ENCODE measurements around the gene EEF2K.
"Not testable (repeated sequence)": the region's sequence is repeated elsewhere in the genome, so short reads cannot be mapped to it uniquely, and the experiment has no call there.

Gene EEF2K

DNA sequence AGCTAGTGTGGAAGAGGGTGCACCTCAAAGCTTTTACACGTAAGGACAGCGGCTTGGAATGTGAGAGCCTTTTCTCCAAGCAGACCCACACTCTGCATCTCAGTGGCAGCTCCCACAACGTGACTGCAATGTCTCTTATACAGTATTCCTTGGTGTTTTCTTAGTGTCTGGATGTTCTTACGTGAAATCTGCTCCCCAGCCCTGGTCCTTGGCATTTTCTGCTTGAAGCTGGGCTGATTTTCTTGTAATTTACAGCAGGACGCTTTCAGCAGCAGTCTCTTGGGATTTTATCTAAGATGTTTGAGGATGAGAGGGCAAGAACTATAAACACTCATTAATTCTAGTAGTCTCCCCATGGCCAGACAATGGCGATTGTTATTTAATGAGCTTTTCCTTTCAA is 79.0 kb downstream of the EEF2K start:
- in situ Hi-C loops (cut with MboI; ENCODE audit: low sequenced_read_pairs) = loop anchor here (25.0 kb wide), 1 partner anchor 298 kb away; no protein-coding TSS in a partner anchor

DNA sequence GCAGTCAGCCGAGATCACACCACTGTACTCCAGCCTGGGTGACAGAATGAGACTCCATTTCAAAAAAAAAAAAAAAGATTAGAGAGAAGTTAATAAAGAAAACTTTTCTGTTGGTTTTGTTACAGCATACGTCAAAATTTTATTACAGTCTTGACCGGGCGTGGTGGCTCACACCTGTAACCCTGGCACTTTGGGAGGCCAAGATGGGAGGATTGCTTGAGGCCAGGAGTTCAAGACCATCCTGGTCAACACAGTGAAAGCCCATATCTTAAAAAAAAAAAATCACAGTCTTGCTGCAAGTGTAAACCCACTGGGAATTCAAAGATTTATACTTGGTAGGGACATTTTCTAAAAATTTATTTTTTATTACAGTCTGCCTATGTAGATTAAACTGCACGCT is 84.9 kb downstream of the EEF2K start:
- in situ Hi-C loops (cut with MboI; ENCODE audit: low sequenced_read_pairs) = loop anchor here (25.0 kb wide), 1 partner anchor 304 kb away; no protein-coding TSS in a partner anchor

DNA sequence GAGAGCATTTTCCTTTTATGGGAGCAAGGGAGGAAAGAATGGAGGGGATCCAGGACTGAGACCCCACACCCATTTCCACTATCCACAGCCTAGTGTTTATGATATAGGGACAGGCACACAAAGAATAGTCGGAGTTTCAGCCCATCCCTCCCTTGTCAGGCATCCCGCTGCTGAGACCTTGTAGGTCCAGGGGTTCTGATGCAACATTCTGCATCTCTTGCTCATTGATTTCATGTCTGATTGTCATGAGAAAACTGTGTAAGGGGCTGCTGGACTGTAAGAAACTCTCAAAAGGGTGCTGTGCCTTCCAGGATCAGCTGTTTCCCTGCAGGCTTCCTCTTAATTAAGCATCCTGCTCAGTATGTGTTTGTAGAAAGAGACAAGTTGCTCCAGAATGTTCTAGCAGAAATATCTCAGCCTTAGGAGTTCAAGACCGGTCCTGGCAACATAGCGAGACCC is 85.8 kb downstream of the EEF2K start:
- in situ Hi-C loops (cut with MboI; ENCODE audit: low sequenced_read_pairs) = loop anchor here (25.0 kb wide), 1 partner anchor 305 kb away; no protein-coding TSS in a partner anchor

GRCh38 chr16:22292320-22292719 is 86.2 kb downstream of the EEF2K start:
- in situ Hi-C loops (cut with MboI; ENCODE audit: low sequenced_read_pairs) = loop anchor here (25.0 kb wide), 1 partner anchor 305 kb away; no protein-coding TSS in a partner anchor

GRCh38 chr16:22293137-22294106 is 87.3 kb downstream of the EEF2K start:
- in situ Hi-C loops (cut with MboI; ENCODE audit: low sequenced_read_pairs) = loop anchor here (25.0 kb wide), 1 partner anchor 306 kb away; no protein-coding TSS in a partner anchor

GRCh38 chr16:22296225-22297113 is 90.4 kb downstream of the EEF2K start:
- in situ Hi-C loops (cut with MboI; ENCODE audit: low sequenced_read_pairs) = loop anchor here (5.0 to 25.0 kb wide), 2 partner anchors 99 to 309 kb away; no protein-coding TSS in a partner anchor

DNA sequence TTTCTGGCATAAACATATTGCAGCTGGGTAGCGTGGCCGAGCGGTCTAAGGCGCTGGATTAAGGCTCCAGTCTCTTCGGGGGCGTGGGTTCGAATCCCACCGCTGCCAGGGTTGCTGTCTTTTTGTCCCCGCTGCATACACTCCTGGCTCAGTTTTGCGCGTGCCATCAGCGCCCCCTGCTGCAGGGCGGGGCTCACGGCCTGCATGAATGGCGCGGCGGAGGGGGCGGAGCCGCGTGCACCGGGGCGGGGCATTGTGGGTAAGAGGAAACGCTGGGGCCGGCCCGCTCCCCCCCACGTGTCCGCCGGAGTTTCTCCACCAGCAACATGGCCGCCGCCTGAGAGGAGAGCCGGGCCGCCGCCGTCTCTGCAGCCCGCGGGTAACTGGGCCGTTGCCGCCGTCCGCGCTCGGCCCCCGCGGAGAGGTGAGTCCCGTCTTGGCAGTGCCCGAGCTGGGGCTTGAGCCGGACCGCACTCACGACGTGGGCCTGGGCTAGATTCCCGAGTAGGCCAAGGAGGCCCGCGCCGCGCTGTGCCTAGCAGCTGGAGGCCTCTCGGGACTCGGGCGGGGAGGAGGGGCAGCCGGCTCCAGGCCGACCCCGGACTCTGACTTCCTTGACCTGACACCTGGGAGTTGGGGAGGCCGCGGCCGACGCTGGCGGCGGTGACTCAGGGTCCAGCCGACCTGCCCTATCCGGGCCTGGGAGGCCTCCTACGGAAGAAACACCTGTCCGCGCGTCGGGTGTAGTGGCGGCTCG is 91.2 kb downstream of the EEF2K start, which contains the start of gene POLR3E:
POLR3E (plus strand) TSS at position 296 of the 757 bp plus-strand sequence. CDS start 5,560 bp downstream, outside the sequence.
- in situ Hi-C loops (cut with MboI; ENCODE audit: low sequenced_read_pairs) = loop anchor here (5.0 to 25.0 kb wide), 2 partner anchors 100 to 310 kb away; no protein-coding TSS in a partner anchor

- in situ Hi-C loops (cut with MboI; ENCODE audit: low sequenced_read_pairs) = loop anchor here (5.0 to 25.0 kb wide), 2 partner anchors 101 to 311 kb away; no protein-coding TSS in a partner anchor
These were observed 92.0 kb downstream of the EEF2K start for GRCh38 chr16:22297871-22298733.

GRCh38 chr16:22299036-22299435 is 93.0 kb downstream of the EEF2K start:
- in situ Hi-C loops (cut with MboI; ENCODE audit: low sequenced_read_pairs) = loop anchor here (5.0 to 25.0 kb wide), 2 partner anchors 102 to 312 kb away; no protein-coding TSS in a partner anchor

DNA sequence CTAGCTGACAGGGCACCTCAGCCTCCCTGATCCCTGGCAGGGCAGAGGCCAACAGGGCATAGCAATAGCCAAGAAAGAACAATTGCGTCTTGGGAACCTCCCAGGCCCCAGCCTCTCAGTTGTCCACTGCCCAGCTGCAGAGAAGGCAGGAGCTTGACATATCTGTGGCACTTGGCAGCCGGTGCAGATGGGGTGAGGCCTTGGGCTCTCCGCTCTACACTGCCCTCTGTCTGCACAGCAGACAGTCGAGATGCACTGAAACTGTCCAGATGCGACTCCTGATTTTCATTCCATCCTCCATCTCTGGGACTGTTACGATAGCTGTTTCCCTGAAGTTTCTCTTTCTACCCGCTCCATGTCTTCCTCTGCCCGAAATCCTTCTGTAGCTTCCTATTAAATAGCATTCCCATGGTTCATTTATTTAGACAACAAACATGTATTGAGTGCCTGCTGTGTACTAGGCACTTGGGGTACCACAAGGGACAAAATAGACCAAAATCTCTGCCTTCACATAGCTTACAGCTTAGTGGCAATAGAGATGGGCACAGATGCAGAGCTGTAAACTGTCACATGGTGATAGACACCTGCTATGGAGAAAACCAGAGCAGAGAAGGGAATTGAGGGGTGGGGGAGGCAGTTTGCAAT is 94.5 kb downstream of the EEF2K start:
- in situ Hi-C loops (cut with MboI; ENCODE audit: low sequenced_read_pairs) = no loop called here

DNA sequence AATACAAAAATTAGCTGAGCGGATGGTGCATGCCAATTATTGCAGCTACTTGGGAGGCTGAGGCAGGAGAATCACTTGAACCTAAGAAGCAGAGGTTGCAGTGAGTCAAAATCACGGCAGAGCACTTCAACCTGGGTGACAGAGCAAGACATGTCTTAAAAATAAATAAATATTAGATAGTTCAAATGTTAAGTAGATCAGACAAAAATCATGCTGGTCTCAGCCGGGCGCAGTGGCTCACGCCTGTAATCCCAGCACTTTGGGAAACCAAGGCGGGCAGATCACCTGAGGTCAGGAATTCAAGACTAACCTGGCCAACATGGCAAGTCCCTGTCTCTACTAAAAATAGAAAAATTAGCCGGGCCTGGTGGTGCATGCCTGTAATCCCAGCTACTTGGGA is 95.3 kb downstream of the EEF2K start:
- in situ Hi-C loops (cut with MboI; ENCODE audit: low sequenced_read_pairs) = not testable (repeated sequence)

- in situ Hi-C loops (cut with MboI; ENCODE audit: low sequenced_read_pairs) = no loop called here
These were observed 96.8 kb downstream of the EEF2K start for GRCh38 chr16:22302776-22303363.

- in situ Hi-C loops (cut with MboI; ENCODE audit: low sequenced_read_pairs) = no loop called here
These were observed 98.3 kb downstream of the EEF2K start for GRCh38 chr16:22304411-22304810.

GRCh38 chr16:22306788-22307187 is 100.7 kb downstream of the EEF2K start:
- in situ Hi-C loops (cut with MboI; ENCODE audit: low sequenced_read_pairs) = no loop called here

- in situ Hi-C loops (cut with MboI; ENCODE audit: low sequenced_read_pairs) = no loop called here
These were observed 101.8 kb downstream of the EEF2K start for GRCh38 chr16:22307838-22308237.

GRCh38 chr16:22308824-22309520 is 102.9 kb downstream of the EEF2K start:
- in situ Hi-C loops (cut with MboI; ENCODE audit: low sequenced_read_pairs) = no loop called here

DNA sequence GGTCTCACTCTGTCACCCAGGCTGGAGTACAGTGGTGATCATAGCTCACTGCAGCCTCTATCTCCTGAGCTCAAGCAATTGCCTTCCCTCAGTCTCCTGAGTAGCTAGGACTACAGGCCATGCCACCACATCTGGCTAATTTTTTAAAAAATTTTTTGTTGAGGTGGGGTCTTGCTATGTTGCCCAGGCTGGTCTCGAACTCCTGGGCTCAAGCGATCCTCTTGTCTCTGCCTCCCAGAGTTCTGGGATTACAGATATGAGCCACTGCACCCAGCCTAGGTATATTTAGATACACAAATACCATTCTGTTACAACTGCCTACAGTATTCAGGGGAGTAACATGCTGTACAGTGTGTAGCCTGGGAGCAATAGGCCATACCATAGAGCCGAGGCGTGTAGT is 105.4 kb downstream of the EEF2K start:
- in situ Hi-C loops (cut with MboI; ENCODE audit: low sequenced_read_pairs) = no loop called here
